Stimulated activated CD4-positive, alpha-beta T cell treated with anti-CD3 and anti-CD28 coated beads, Interleukin-2, amount 100 ng/mL, for 48 hours (primary cell): ENCODE measurements around the gene MATN3.
"Not testable (repeated sequence)": the region's sequence is repeated elsewhere in the genome, so short reads cannot be mapped to it uniquely, and the experiment has no call there.

Experiments used
- DNase-seq, 2 donors: peaks; one replicate each; pipeline ENCODE4 v3.0.0-alpha.2; 2020

The MATN3 gene

DNA sequence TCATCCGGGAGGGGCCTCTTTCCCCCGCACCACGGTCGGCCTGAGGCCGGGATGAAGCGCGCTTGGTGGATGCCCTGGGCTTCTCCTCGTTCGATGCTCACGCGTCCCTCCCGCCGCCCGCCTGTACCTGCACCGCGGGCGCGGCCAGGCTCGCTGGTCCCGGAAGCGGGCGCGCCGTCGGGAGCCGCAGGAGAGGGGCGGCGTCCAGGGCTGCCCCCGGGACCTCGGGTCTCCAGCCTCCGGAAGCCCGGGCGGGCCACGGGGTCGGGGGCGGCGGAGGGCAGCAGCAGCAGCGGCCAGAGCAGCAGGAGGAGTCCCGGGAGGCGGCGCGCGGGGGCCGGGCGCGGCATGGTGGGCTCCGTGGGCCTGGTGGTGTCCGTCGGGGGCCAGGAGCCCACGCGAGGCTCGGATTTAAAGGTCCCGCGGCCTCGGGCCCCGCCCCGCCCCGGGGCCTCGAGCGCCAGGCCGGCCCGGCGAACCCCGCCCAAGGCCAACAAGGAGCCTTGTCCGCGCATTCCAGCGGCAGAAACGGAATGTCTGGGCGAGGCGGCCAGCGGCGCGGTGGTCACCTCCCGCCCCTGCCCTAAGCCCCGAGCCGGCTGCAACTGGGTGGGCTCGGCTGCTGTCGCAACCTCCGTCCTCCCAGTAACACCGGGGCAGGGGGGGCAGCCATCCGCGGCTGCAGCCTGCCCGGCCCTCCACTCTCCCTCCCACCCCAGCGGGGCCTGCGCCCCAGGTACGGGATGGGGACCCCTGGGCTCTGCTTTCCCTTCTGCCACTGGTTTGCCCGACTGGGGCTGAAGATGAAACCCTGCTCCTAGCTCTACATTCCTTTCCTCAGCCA, at the start of gene MATN3:
TSS of gene MATN3 (minus strand) at position 387 of the 844 bp plus-strand sequence. CDS start at position 350, 37 bp downstream.
- DNase-seq, result no peak

DNA sequence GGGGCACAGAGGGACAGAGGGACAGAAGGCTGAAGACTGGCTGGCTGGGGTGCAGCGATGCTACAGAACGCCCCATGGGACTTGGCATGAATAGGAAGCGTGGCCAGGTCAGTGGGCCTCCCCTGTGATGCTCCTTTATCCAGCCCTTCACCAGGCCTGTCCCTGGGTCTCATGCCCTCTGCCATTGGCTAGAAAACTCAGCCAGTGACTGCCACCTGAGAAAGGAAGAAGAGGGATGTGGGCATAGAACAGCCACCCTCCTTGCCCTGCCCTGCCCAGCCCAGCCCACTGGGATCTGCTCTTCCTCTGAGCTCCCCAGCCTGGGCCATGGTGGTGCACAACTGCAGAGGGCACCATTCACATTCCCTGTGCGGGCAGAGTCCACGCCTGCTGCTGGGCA, 49.5 kb upstream of the MATN3 start:
- no peak for DNase-seq

GRCh38 chr2:20061476-20061875, 49.0 kb upstream of the MATN3 start:
- no peak for DNase-seq

- DNase-seq, result no peak
These were observed 47.6 kb upstream of the MATN3 start for GRCh38 chr2:20060106-20060505.

- no peak for DNase-seq
These were observed 44.8 kb upstream of the MATN3 start for GRCh38 chr2:20057268-20057667.

DNA sequence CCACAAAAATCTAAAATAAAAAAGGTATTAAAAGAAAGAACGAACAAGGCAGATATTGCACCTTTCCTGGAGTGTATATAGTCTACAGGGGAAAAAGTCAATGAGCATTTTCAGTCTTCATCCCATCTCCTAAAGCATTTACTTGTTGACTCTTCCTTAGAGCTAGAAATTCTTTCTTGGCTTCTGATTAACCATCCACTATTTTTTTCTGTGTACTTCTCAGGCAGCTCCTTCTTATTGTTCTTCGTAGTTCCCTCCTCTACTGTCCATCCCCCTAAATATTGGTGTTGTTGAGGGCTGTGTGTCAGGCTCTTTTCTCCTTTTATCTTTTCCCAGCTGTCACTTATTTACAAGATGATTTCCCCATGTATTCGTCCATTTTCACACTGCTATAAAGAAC, 42.5 kb upstream of the MATN3 start:
- DNase-seq, result no peak

GRCh38 chr2:20054119-20054518, 41.7 kb upstream of the MATN3 start:
- DNase-seq, result no peak

DNA sequence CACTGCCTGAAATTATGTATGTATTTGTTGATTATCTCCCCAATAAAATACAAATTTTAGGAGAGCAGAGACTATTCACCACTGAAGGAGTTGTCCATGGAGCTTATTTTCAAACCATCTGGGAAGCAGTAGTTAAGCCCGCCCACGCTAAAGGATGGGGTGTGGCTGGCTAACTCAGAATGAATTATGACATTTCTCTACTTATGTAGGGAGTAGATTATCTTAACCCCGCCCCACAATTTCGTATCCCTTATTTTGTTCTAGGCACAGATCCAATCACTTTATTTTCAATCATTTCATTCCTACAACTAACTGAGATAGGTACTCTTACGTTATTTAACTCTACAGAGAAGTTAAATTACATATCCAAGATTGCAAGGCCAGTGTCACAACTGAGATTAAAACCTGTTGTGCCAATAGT, 40.4 kb upstream of the MATN3 start:
- peak in 1 of 2 donors; percentile 5 for DNase-seq

GRCh38 chr2:20052229-20052851, 39.9 kb upstream of the MATN3 start:
- DNase-seq, result no peak

DNA sequence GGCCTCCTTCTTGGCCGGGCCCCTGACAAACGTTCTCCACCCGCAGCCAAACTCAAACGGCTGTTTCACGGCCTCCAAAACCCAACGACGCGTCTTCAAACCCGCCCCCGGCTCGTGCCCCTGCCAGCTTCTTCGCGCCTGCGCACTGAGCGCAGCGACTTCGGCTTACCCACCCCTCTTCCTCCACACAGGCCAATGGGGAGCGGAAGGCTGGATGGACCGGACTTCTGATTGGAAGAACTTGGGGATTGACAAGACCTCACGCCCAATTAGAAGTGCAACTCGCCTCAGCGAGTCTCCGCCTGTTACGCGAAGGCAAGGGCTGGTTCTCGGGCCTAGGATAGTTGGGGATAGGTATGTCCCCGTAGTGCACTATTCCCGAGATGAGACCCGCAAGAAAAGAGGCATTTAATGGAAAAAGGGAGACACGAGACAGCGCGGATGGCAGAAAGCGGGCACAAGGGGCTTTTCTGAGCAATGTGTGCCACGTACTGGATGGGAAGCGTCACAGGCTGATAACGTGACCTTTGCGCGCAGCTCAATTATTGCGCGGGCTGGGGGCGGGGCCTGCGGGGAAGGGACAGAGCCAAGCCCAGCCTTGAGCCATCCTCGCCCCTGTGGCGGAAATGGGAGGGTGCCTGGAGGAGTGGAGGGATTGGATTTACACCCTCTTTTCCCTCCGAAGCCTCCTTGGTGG, 39.2 kb upstream of the MATN3 start, which contains the start of gene LAPTM4A:
TSS of gene LAPTM4A (minus strand) at position 97 of the 697 bp plus-strand sequence. CDS start 108 bp downstream, outside the sequence.
- peak; percentile 92 for DNase-seq

DNA sequence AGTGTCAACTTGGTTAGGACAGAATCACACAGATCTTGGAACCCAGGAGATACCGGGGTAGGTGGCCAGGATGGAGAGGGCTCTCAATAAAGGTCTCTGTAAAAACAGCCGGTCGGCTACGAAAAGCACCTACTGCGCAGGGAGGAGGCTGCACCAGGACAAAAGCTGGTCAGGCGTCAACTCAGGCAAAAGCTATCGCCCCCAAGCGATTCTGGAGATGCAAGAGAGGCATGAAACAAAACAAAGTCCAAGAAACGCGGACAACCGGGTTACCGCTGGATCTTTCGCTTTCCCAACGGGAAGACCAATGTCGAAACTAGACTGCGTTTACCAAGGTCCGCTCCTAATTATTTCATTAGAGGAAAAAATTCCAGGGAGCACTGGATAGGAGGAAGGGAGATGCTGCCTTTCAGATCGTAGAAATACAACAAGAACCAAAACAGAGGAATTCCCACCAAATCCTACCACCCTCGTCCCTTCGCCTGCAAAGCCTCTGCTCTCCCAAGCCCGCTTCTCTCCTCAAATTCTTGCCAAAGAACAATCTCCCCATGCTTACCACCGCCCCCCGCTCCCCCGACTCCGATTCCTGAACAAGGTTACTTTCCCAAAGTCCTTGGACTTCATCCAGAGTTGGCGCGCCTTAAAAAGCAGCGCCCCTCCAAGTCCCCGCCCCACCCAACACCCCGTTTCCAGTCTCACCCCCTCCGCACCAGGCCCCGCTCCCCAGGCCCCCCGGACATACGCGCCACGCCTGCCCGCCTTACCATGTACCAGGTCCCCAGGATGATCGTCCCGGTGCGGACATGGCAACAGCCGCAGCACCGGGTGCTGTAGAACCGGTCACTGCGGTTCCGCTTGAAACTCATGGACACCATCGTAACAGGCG, 38.4 kb upstream of the MATN3 start:
- peak in 1 of 2 donors; percentile 2 for DNase-seq

DNA sequence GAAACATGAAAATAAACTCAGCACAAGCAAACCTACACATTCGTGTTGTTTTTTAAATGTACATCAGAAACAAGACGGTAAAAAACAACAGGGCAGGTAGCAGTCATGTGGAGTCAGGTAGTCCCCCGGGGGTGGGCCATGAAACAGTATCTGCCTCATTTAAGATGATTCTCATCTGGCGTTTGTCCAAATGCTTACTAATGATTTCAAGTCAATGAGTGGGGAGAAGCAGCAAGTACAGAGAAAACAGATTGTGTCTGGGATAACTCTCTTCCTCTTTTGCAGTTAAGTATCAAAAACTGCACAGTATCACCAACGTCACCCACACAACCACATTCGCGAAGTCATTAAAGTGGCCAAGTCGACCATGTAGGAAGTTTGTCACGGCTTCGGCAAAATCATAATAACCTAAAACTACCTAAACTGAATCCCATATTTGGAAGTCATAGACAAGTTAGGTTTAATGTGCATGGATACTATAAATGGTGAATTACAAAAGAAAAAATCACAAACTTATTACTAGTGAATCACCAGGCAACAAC, 37.7 kb upstream of the MATN3 start:
- peak in 1 of 2 donors; percentile 8 for DNase-seq

DNA sequence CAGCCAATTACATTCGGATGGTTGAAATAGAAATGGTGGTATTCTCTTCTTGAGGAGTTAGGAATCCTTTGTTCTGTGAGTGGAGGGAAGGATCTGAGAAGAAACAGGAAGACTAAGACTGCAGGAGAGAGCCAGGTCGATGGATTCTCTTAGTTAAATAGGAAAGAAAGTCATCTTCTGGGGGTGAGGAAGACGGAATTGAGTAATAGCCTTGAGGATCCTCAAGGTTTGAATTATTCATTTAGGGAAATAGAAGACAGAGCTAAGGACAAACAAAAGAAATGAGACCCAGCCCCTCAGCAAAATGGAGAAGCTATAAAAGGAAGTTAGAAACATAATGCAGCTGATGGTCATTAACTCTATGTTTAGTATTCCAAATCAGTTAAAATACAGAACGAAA, 37.2 kb upstream of the MATN3 start:
- no peak for DNase-seq

- no peak for DNase-seq
These were observed 36.3 kb upstream of the MATN3 start for GRCh38 chr2:20048488-20049448.

DNA sequence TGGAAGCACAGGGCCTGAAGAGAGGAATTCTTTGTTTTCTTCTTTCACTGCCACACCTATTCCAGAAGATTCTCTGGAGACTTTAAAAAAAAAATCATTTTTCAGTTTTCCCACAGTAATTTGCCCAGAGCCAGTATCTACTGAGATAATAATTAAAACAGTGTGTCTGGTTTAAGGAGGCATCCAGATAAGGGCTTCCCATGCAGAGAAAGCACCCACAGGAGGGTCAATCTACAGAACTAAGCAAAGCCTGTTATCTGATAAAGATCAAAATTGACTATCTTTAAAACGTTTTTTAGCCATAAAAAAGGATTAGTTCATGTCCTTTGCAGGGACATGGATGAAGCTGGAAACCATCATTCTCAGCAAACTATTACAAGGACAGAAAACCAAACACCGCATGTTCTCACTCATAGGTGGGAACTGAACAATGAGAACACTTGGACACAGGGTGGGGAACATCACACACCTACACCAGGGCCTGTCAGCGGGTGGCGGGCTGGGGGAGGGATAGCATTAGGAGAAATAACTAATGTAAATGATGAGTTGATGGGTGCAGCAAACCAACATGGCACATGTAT, 33.3 kb upstream of the MATN3 start:
- not testable (repeated sequence) for DNase-seq

GRCh38 chr2:20044778-20045177, 32.3 kb upstream of the MATN3 start:
- no peak for DNase-seq

GRCh38 chr2:20042531-20042930, 30.1 kb upstream of the MATN3 start:
- no peak for DNase-seq

DNA sequence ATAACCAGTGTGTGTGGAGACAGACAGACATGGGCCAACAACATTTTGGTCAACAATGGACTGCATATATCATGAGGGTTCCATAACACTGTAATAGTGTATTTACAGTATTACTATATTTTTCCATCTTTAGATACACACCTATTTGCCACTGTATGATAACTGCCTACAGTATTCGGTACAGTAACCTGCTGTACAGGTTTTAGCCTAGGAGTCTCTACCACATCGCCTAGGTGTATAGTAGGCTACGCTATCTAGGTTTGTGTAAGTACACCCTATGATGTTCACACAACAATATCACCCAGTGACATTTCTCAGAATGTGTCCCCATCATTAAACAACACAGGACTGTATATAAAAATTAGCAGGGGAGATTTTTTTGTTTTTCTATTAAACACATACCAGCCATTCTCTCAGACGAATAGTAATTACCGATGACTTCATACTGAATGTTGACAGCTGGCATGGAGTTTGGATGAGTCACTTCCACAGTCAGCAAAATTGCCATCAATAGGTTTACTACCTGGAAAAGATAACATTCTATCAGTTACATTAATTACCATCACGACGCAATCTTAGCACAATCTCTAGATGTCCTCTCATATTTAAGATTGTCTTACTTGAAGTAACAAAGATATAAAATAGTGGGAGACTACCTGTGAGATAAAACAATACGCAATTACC, 28.2 kb upstream of the MATN3 start:
- DNase-seq, result no peak

DNA sequence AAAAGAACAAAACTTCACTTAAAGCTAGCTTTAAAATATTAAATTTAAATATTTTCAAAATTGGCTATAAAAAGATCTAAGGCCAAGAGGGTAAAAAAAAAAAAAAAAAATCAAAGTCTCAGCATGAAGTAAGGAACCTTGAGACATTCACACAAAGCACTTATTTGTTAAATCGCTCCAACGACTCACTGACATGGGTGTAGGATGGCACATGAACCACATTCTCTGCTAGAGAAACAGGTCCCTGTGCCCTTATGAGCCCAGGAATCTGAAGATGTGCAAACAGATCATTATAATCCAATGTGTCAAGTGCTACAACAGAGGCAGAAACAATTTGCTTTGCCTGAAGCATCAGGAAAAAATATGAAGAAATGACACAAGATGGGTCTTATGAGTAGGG, 25.2 kb upstream of the MATN3 start:
- DNase-seq, result no peak
